Stimulated activated effector memory CD8-positive, alpha-beta T cell treated with anti-CD3 and anti-CD28 coated beads, Interleukin-12 subunit alpha, Interleukin-12 subunit beta, amount 100 ng/mL, for 72 hours (primary cell): ENCODE measurements around the gene VEZF1.

Source experiments
- ATAC-seq: fragments of 150-1000 bp; cut with Tn5 transposase; 2 replicates; pipeline ENCODE4 v1.10.0; 2021
- DNase-seq, 2 donors: peaks; one replicate each; pipeline ENCODE4 v3.0.0; 2021 to 2022; ENCODE audit warnings: low spot score in 2 of 2
- H3K27ac Mint-ChIP-seq: one replicate; pipeline ENCODE4 v1.8.0; 2022; ENCODE audit warnings: mild to moderate bottlenecking, mixed read lengths
- H3K36me3 Mint-ChIP-seq: one replicate; pipeline ENCODE4 v1.8.0; 2022; ENCODE audit warnings: mild to moderate bottlenecking, mixed read lengths
- H3K4me1 Mint-ChIP-seq: one replicate; pipeline ENCODE4 v1.8.0; 2022; ENCODE audit warnings: mixed read lengths
- H3K4me3 Mint-ChIP-seq: one replicate; pipeline ENCODE4 v1.8.0; 2022; ENCODE audit warnings: mild to moderate bottlenecking, mixed read lengths
- H3K9me3 Mint-ChIP-seq: one replicate; pipeline ENCODE4 v1.8.0; 2022; ENCODE audit warnings: mixed read lengths

VEZF1 gene

GRCh38 chr17:58004060-58004459 lies 16.0 kb upstream of the VEZF1 start:
- peaks cover 88% of the 10 kb centered on the region for H3K36me3 Mint-ChIP-seq
- peak overlapping the region; percentile 100 for H3K4me3 Mint-ChIP-seq
- DNase-seq: no peak
- ATAC-seq: no peak
- peak overlapping the region; percentile 74 for H3K27ac Mint-ChIP-seq
- no peaks in the 10 kb centered on the region for H3K9me3 Mint-ChIP-seq
- H3K4me1 Mint-ChIP-seq: peaks cover 54% of the 10 kb centered on the region

GRCh38 chr17:58002973-58003372 lies 14.9 kb upstream of the VEZF1 start:
- no peak for ATAC-seq
- Mint-ChIP-seq H3K36me3 (peaks cover 99% of the 10 kb centered on the region), H3K9me3 (no peaks in the 10 kb centered on the region), H3K4me3 (peak overlapping the region; percentile 100), H3K4me1 (peaks cover 55% of the 10 kb centered on the region), H3K27ac (peak overlapping the region; percentile 74)
- DNase-seq: no peak

- DNase-seq: no peak
- peaks cover 55% of the 10 kb centered on the region for H3K4me1 Mint-ChIP-seq
- H3K9me3 Mint-ChIP-seq: no peaks in the 10 kb centered on the region
- peaks cover 100% of the 10 kb centered on the region for H3K36me3 Mint-ChIP-seq
- no peak for ATAC-seq
- peak overlapping the region; percentile 74 for H3K27ac Mint-ChIP-seq
- peak overlapping the region; percentile 100 for H3K4me3 Mint-ChIP-seq
Measured at GRCh38 chr17:58002154-58002948, 14.3 kb upstream of the VEZF1 start.

GRCh38 chr17:58001461-58002124 lies 13.5 kb upstream of the VEZF1 start:
- peaks cover 50% of the 10 kb centered on the region for H3K4me1 Mint-ChIP-seq
- H3K36me3 Mint-ChIP-seq: peaks cover 100% of the 10 kb centered on the region
- H3K4me3 Mint-ChIP-seq: no peak overlapping the region
- no peaks in the 10 kb centered on the region for H3K9me3 Mint-ChIP-seq
- no peak for ATAC-seq
- no peak for DNase-seq
- H3K27ac Mint-ChIP-seq: peak overlapping the region; percentile 74

- DNase-seq (no peak), ATAC-seq (peak; percentile 84)
- no peaks in the 10 kb centered on the region for H3K9me3 Mint-ChIP-seq
- H3K27ac Mint-ChIP-seq: peak overlapping the region; percentile 19
- peaks cover 95% of the 10 kb centered on the region for H3K36me3 Mint-ChIP-seq
- peaks cover 44% of the 10 kb centered on the region for H3K4me1 Mint-ChIP-seq
- H3K4me3 Mint-ChIP-seq: no peak overlapping the region
Measured at GRCh38 chr17:57999496-58000017, 11.5 kb upstream of the VEZF1 start.

- H3K4me1 Mint-ChIP-seq: peaks cover 44% of the 10 kb centered on the region
- peak overlapping the region; percentile 19 for H3K27ac Mint-ChIP-seq
- DNase-seq (no peak), ATAC-seq (peak; percentile 65)
- H3K36me3 Mint-ChIP-seq: peaks cover 90% of the 10 kb centered on the region
- no peak overlapping the region for H3K4me3 Mint-ChIP-seq
- H3K9me3 Mint-ChIP-seq: no peaks in the 10 kb centered on the region
Measured at GRCh38 chr17:57999010-57999495, 11.0 kb upstream of the VEZF1 start.

GRCh38 chr17:57997085-57997809 lies 9.2 kb upstream of the VEZF1 start:
- Mint-ChIP-seq H3K4me1 (peaks cover 32% of the 10 kb centered on the region), H3K27ac (peak overlapping the region; percentile 19), H3K9me3 (no peaks in the 10 kb centered on the region)

GRCh38 chr17:57995076-57995956 lies 7.3 kb upstream of the VEZF1 start:
- H3K27ac Mint-ChIP-seq: peak overlapping the region; percentile 77
- ATAC-seq: peak; percentile 87
- H3K36me3 Mint-ChIP-seq: peaks cover 63% of the 10 kb centered on the region
- H3K4me1 Mint-ChIP-seq: peaks cover 29% of the 10 kb centered on the region
- peak; percentile 18 to 71 for DNase-seq
- peak overlapping the region; percentile 15 for H3K4me3 Mint-ChIP-seq
- no peaks in the 10 kb centered on the region for H3K9me3 Mint-ChIP-seq

More at GRCh38 chr17:57997085-57997809, 9.2 kb upstream of the VEZF1 start:
- ATAC-seq: no peak
- peaks cover 82% of the 10 kb centered on the region for H3K36me3 Mint-ChIP-seq
- no peak overlapping the region for H3K4me3 Mint-ChIP-seq
- no peak for DNase-seq

- Mint-ChIP-seq H3K4me3 (no peak overlapping the region), H3K36me3 (peaks cover 54% of the 10 kb centered on the region), H3K4me1 (peaks cover 31% of the 10 kb centered on the region), H3K9me3 (no peaks in the 10 kb centered on the region), H3K27ac (peak overlapping the region; percentile 52)
- ATAC-seq (no peak), DNase-seq (no peak)
Measured at GRCh38 chr17:57994436-57994835, 6.4 kb upstream of the VEZF1 start.

- peak overlapping the region; percentile 52 for H3K27ac Mint-ChIP-seq
- H3K9me3 Mint-ChIP-seq: no peaks in the 10 kb centered on the region
- ATAC-seq (no peak), DNase-seq (no peak)
- H3K4me3 Mint-ChIP-seq: no peak overlapping the region
- peaks cover 51% of the 10 kb centered on the region for H3K36me3 Mint-ChIP-seq
- H3K4me1 Mint-ChIP-seq: peaks cover 33% of the 10 kb centered on the region
Measured at GRCh38 chr17:57993471-57994365, 5.7 kb upstream of the VEZF1 start.

- peaks cover 46% of the 10 kb centered on the region for H3K36me3 Mint-ChIP-seq
- H3K9me3 Mint-ChIP-seq: no peaks in the 10 kb centered on the region
- no peak overlapping the region for H3K27ac Mint-ChIP-seq
- DNase-seq (no peak), ATAC-seq (no peak)
- no peak overlapping the region for H3K4me3 Mint-ChIP-seq
- peaks cover 41% of the 10 kb centered on the region for H3K4me1 Mint-ChIP-seq
Measured at GRCh38 chr17:57991537-57991936, 3.5 kb upstream of the VEZF1 start.

- peaks cover 34% of the 10 kb centered on the region for H3K4me1 Mint-ChIP-seq
- ATAC-seq (no peak), DNase-seq (no peak)
- H3K27ac Mint-ChIP-seq: peak overlapping the region; percentile 96
- no peaks in the 10 kb centered on the region for H3K9me3 Mint-ChIP-seq
- H3K36me3 Mint-ChIP-seq: peaks cover 31% of the 10 kb centered on the region
- no peak overlapping the region for H3K4me3 Mint-ChIP-seq
Measured at GRCh38 chr17:57990037-57990436, 2.0 kb upstream of the VEZF1 start.

GRCh38 chr17:57988301-57989250 lies 522 bp upstream of the VEZF1 start:
- H3K4me3 Mint-ChIP-seq: peak overlapping the region; percentile 91
- DNase-seq: peak; percentile 73 to 87
- H3K27ac Mint-ChIP-seq: peak overlapping the region; percentile 96
- peak; percentile 83 for ATAC-seq
- peaks cover 43% of the 10 kb centered on the region for H3K4me1 Mint-ChIP-seq
- H3K9me3 Mint-ChIP-seq: no peaks in the 10 kb centered on the region
- H3K36me3 Mint-ChIP-seq: peaks cover 39% of the 10 kb centered on the region
